C1 segment of cervical spinal cord (tissue), 14 donors: Measurements from ENCODE around the gene HIVEP2.
A peak's percentile ranks its signal among the peaks of the same experiment; 100 is the strongest.

Experiments
- DNase-seq, 14 donors: peaks; one replicate each; lab custom pipeline; 2025; lab: John Stamatoyannopoulos, UW

The HIVEP2 gene

GRCh38 chr6:142867355-142867801, 77.6 kb downstream of the HIVEP2 start:
- DNase-seq, result no peak

GRCh38 chr6:142863981-142864380, 81.0 kb downstream of the HIVEP2 start:
- DNase-seq, result no peak

- peak in 1 of 14 donors; percentile 21 for DNase-seq
Observed at GRCh38 chr6:142861711-142862110, 83.3 kb downstream of the HIVEP2 start.

- DNase-seq, result no peak
Observed at GRCh38 chr6:142860498-142860897, 84.5 kb downstream of the HIVEP2 start.

GRCh38 chr6:142857796-142858555, 87.0 kb downstream of the HIVEP2 start:
- peak in 1 of 14 donors; percentile 6 for DNase-seq

GRCh38 chr6:142857233-142857761, 87.7 kb downstream of the HIVEP2 start:
- DNase-seq, result peak in 1 of 14 donors; percentile 42

- DNase-seq, result no peak
Observed at GRCh38 chr6:142856624-142857232, 88.2 kb downstream of the HIVEP2 start.

- no peak for DNase-seq
Observed at GRCh38 chr6:142855893-142856623, 88.9 kb downstream of the HIVEP2 start.

GRCh38 chr6:142854589-142855488, 90.1 kb downstream of the HIVEP2 start:
- DNase-seq, result no peak

GRCh38 chr6:142853244-142854180, 91.5 kb downstream of the HIVEP2 start:
- peak in 1 of 14 donors; percentile 23 for DNase-seq

GRCh38 chr6:142851601-142852000, 93.4 kb downstream of the HIVEP2 start:
- DNase-seq, result no peak

GRCh38 chr6:142850679-142851423, 94.1 kb downstream of the HIVEP2 start:
- no peak for DNase-seq

GRCh38 chr6:142848976-142849375, 96.0 kb downstream of the HIVEP2 start:
- DNase-seq, result no peak

- DNase-seq, result no peak
Observed at GRCh38 chr6:142848156-142848555, 96.8 kb downstream of the HIVEP2 start.

GRCh38 chr6:142846883-142847287, 98.1 kb downstream of the HIVEP2 start:
- peak in 1 of 14 donors; percentile 50 for DNase-seq

- peak in 1 of 14 donors; percentile 50 for DNase-seq
Observed at GRCh38 chr6:142846459-142846831, 98.5 kb downstream of the HIVEP2 start.

GRCh38 chr6:142845624-142846458, 99.1 kb downstream of the HIVEP2 start:
- DNase-seq, result peak in 13 of 14 donors; percentile 40 to 91 (median 75)

GRCh38 chr6:142845143-142845571, 99.8 kb downstream of the HIVEP2 start:
- no peak for DNase-seq
